GM19438 (cell line): ENCODE results near the gene GOLGA6L9.
"Not testable (repeated sequence)": the region's sequence is repeated elsewhere in the genome, so short reads cannot be mapped to it uniquely, and the experiment has no call there.

Source experiments
- ATAC-seq: cut with Tn5 transposase; IDR thresholded peaks from one replicate; pipeline ENCODE4 v1.9.1; 2021; ENCODE audit warnings: low read depth; ENCODE audit not compliant: unreplicated experiment

GOLGA6L9 gene

GRCh38 chr15:82457336-82457735, 27.7 kb downstream of the GOLGA6L9 start:
- not testable (repeated sequence) for ATAC-seq

- ATAC-seq: not testable (repeated sequence)
Measured at GRCh38 chr15:82465629-82466028, 36.0 kb downstream of the GOLGA6L9 start.

- peak; percentile 99 for ATAC-seq
Measured at GRCh38 chr15:82468205-82468604, 38.6 kb downstream of the GOLGA6L9 start.

DNA sequence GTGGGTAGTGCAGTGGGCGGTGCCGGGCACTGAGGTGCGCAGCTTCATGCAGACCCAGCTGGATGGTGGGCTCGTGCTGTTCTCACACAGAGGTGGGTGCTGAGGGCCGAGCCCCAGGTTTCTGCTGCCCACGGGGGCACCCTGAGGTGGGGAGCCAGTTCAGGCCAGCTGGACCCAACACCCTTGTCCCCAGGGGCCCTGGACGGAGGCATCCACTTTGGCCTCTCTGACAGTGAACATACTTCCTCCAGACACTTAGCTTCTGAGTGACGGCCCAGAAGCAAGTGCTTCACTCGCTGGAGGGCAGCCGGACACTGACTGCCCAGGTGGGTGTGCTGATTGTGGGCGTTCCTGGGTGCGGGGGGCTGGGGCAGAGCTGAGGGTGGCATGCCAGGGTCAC, 39.8 kb downstream of the GOLGA6L9 start:
- ATAC-seq: not testable (repeated sequence)

- not testable (repeated sequence) for ATAC-seq
Measured at GRCh38 chr15:82472269-82472982, 42.8 kb downstream of the GOLGA6L9 start.

- not testable (repeated sequence) for ATAC-seq
Measured at GRCh38 chr15:82474596-82475325, 45.1 kb downstream of the GOLGA6L9 start.

- ATAC-seq: not testable (repeated sequence)
Measured at GRCh38 chr15:82475345-82475967, 45.8 kb downstream of the GOLGA6L9 start.

DNA sequence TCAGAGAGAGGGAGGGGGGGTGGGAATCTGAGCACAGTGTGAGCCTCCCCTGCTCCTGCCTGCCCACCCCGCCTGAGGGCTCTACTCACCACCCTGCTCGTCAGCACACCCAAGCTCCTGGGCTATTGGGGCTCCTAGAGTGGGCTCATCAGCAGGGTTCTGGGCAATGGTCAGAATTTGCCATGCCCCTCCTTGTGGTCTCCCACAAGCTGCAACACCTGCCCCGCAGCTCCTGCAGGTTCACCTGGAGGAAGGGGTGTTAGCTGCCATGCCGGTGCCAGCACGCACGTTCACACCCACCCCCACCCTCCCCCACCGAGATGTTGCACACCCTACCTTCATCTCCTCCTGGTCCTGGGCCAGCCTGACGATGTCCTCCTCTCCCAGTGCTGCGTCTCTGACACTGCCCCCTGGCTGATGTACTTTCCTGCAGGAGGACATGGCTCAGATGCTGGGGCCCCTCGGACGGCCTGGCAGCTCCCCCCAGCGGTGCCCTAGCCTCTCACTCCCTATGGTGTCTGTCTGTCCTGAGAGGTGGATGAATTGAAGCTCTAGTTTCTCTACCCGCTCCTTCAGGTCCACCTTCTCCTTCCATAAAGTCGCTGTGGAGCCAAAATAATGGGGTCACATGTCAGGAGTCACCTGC, 47.2 kb downstream of the GOLGA6L9 start:
- ATAC-seq: not testable (repeated sequence)

DNA sequence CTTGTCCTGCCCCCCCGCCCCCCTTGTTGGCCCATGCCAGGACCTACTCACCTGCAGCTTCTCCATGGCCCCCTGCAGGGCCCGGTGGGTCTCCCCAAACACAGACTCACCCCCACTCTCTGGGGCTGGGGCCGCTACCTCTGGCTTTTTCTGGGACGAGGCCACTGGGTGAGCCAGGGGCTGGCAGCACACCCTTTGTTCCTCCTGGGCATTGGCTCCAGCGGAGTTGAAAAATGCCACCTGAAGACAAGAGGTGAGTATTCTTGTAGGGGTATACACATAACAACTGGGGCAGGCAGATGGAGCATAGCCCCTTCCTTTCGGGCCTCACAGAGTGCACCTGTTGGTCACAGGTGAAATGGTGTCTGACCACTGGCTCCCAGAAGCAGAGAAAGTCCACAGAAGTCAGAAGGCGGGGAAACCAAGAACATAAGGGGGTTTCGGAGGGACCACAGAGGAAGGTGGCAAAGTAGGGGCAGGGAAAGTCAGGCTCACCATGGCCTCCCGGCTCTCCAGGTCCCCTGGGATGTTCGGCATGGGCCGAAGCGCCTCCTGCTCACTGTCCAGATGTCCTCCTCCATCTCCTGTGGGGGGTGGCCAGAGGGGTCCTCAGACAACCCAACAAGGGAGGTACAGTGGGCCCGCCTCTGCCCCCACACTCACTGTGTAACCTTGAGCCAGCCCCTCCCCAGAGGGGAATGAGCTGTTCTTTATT, 47.9 kb downstream of the GOLGA6L9 start:
- ATAC-seq: not testable (repeated sequence)
